Uterus (tissue), 4 donors: Measurements from ENCODE around the gene SF1. TPM values are rescaled to one million over a fixed set of nuclear protein-coding genes. Genes with fewer than 3 reads are reported as not detected.

Source experiments
- DNase-seq, 2 donors: peaks; one replicate each; pipeline ENCODE4 v3.0.0-alpha.2; 2019 to 2020
- H3K27ac ChIP-seq, 2 donors: fragments of 200-600 bp; sonication (generic); 1 replicate in 1 of 2; 2 replicates in 1 of 2; pipeline ENCODE4 v1.5.1; 2016 to 2018
- H3K27me3 ChIP-seq, 2 donors: fragments of 200-600 bp; sonication (generic); one replicate each; pipeline ENCODE4 v1.5.1; 2018 to 2019; ENCODE audit warnings: control low read depth in 1 of 2
- H3K36me3 ChIP-seq, 2 donors: fragments of 200-600 bp; sonication (generic); one replicate each; pipeline ENCODE4 v1.5.1; 2019; ENCODE audit warnings: control low read depth in 1 of 2
- H3K4me1 ChIP-seq, 2 donors: fragments of 200-600 bp; sonication (generic); one replicate each; pipeline ENCODE4 v1.5.1; 2018 to 2019; ENCODE audit warnings: control low read depth in 1 of 2
- H3K4me3 ChIP-seq, 2 donors: fragments of 200-600 bp; sonication (generic); 1 replicate in 1 of 2; 2 replicates in 1 of 2; pipeline ENCODE4 v1.5.1; 2018 to 2019; ENCODE audit warnings: mild to moderate bottlenecking in 1 of 2
- H3K9me3 ChIP-seq, 2 donors: fragments of 200-600 bp; sonication (generic); one replicate each; pipeline ENCODE4 v1.5.1; 2019; ENCODE audit warnings: control low read depth in 1 of 2
- CTCF ChIP-seq, 4 experiments: fragments of 200-600 bp in 2 of 4; fragments of 450-650 bp in 2 of 4; sonication (generic) in 2 of 4; IDR thresholded peaks; one replicate each; pipeline ENCODE4 v1.5.1; 2016 to 2019; ENCODE audit warnings: antibody characterized with exemption in 4 of 4, mild to moderate bottlenecking in 2 of 4, moderate library complexity in 1 of 4
- POLR2A ChIP-seq, 2 donors: fragments of 450-650 bp; IDR thresholded peaks; one replicate each; pipeline ENCODE4 v1.6.1; 2016; ENCODE audit warnings: antibody characterized with exemption in 2 of 2, mild to moderate bottlenecking in 1 of 2, moderate library complexity in 1 of 2
- intact Hi-C: fragments of 100-400 bp; cut with DNase I; formaldehyde crosslinking; loops from one replicate; pipeline ENCODE4 v1.15.1; 2023; ENCODE audit warnings: low total_unique reads
- total RNA-seq, 4 donors: library from RNA; depleted of rRNA in 3 of 4; stranded (reverse); fragments of >200 nt in 3 of 4; gene quantifications; one replicate each; pipeline versions ENCODE4 v1.1.0 to v1.2.4, GENCODE V29; 2014 to 2023
- donor health status: DM: yes; HTN: yes; CAD: no.

Gene SF1
- total RNA-seq, 4 donors from 2014 or later: 62.0 to 374 (median 219) TPM

GRCh38 chr11:64742087-64742888 lies 36.1 kb downstream of the SF1 start:
- H3K9me3 ChIP-seq: no peaks in the 10 kb centered on the region
- peak; percentile 32 to 34 for DNase-seq
- TF ChIP-seq POLR2A (IDR thresholded peaks at IDR 0.05) (no peak), CTCF (IDR thresholded peaks at IDR 0.05) (no peak)
- no peaks in the 10 kb centered on the region for H3K36me3 ChIP-seq
- no peaks in the 10 kb centered on the region for H3K27me3 ChIP-seq
- H3K27ac ChIP-seq: peak overlapping the region; percentile 87 to 91
- intact Hi-C loops: no loop called here
- H3K4me3 ChIP-seq: peak overlapping the region; percentile 42 to 49
- H3K4me1 ChIP-seq: peaks cover 0 to 7% of the 10 kb centered on the region in 2 donors

- H3K4me3 ChIP-seq: no peak overlapping the region
- H3K4me1 ChIP-seq: peaks cover 0 to 7% of the 10 kb centered on the region in 2 donors
- H3K27ac ChIP-seq: peak overlapping the region in 1 of 2 donors; percentile 87
- no peaks in the 10 kb centered on the region for H3K27me3 ChIP-seq
- TF ChIP-seq POLR2A (IDR thresholded peaks at IDR 0.05): no peak
- no peak for TF ChIP-seq CTCF (IDR thresholded peaks at IDR 0.05)
- H3K36me3 ChIP-seq: no peaks in the 10 kb centered on the region
- intact Hi-C loops: no loop called here
- H3K9me3 ChIP-seq: no peaks in the 10 kb centered on the region
- no peak for DNase-seq
Measured at GRCh38 chr11:64741375-64742086, 36.8 kb downstream of the SF1 start.

- intact Hi-C loops: no loop called here
- Histone ChIP-seq H3K4me3 (no peak overlapping the region), H3K4me1 (peaks cover 0 to 7% of the 10 kb centered on the region in 2 donors), H3K27ac (no peak overlapping the region), H3K9me3 (no peaks in the 10 kb centered on the region), H3K27me3 (no peaks in the 10 kb centered on the region), H3K36me3 (no peaks in the 10 kb centered on the region)
- DNase-seq: no peak
- no peak for TF ChIP-seq CTCF (IDR thresholded peaks at IDR 0.05)
- no peak for TF ChIP-seq POLR2A (IDR thresholded peaks at IDR 0.05)
Measured at GRCh38 chr11:64739871-64740270, 38.5 kb downstream of the SF1 start.

GRCh38 chr11:64736654-64737053 lies 41.7 kb downstream of the SF1 start:
- H3K4me3 ChIP-seq: no peak overlapping the region
- no peaks in the 10 kb centered on the region for H3K36me3 ChIP-seq
- no peaks in the 10 kb centered on the region for H3K27me3 ChIP-seq
- no peaks in the 10 kb centered on the region for H3K9me3 ChIP-seq
- H3K4me1 ChIP-seq: no peaks in the 10 kb centered on the region
- no peak for DNase-seq
- no peak for TF ChIP-seq CTCF (IDR thresholded peaks at IDR 0.05)
- no peak for TF ChIP-seq POLR2A (IDR thresholded peaks at IDR 0.05)
- intact Hi-C loops: no loop called here
- no peak overlapping the region for H3K27ac ChIP-seq

- no peaks in the 10 kb centered on the region for H3K36me3 ChIP-seq
- DNase-seq: no peak
- H3K27ac ChIP-seq: no peak overlapping the region
- H3K4me3 ChIP-seq: no peak overlapping the region
- no peaks in the 10 kb centered on the region for H3K9me3 ChIP-seq
- H3K27me3 ChIP-seq: no peaks in the 10 kb centered on the region
- intact Hi-C loops: no loop called here
- TF ChIP-seq POLR2A (IDR thresholded peaks at IDR 0.05) (no peak), CTCF (IDR thresholded peaks at IDR 0.05) (no peak)
- H3K4me1 ChIP-seq: no peaks in the 10 kb centered on the region
Measured at GRCh38 chr11:64735725-64736259, 42.5 kb downstream of the SF1 start.
